ENCODE measurements around the gene NACC2. TPM values are rescaled to one million over a fixed set of nuclear protein-coding genes. Genes with fewer than 3 reads are reported as not detected.

Gene NACC2
- not detected in 2 replicates for total RNA-seq (2014; rRNA removed; shearing (Covaris generic); ENCODE audit: low replicate concordance)

GRCh38 chr9:136095070-136096058 lies at the start of gene NACC2:
Gene NACC2 (minus strand): TSS chr9:136095289. CDS start chr9:136050521, 44,768 bp downstream.
- Histone ChIP-seq H3K27me3 (ENCODE audit: low read length) (no peaks in the 10 kb centered on the region), H3K4me1 (ENCODE audit: low read length) (no peaks in the 10 kb centered on the region), H3K9me3 (ENCODE audit: low read length) (no peaks in the 10 kb centered on the region), H3K36me3 (ENCODE audit: insufficient read depth, low read length) (no peaks in the 10 kb centered on the region), H3K27ac (ENCODE audit: low read length) (no peak within 1 kb of the TSS), H3K9ac (ENCODE audit: low read length) (no peak within 1 kb of the TSS), H3K4me3 (ENCODE audit: low read length) (no peak within 1 kb of the TSS), H2AFZ (ENCODE audit: low read length) (no peak within 1 kb of the TSS), H3K79me2 (ENCODE audit: low read length) (no peaks in the 10 kb centered on the region), H3K4me2 (ENCODE audit: low read depth, low read length, poor library complexity, severe bottlenecking) (no peak within 1 kb of the TSS), H4K20me1 (ENCODE audit: insufficient read depth, low read depth, low read length) (no peaks in the 10 kb centered on the region; the same call in 1 of the 2 replicates), H3K9me2 (replicated peaks; ENCODE audit: insufficient read depth, low read length) (no peaks in the 10 kb centered on the region)
- no peak for DNase-seq

- H3K9me3 ChIP-seq (ENCODE audit: low read length), result no peaks in the 10 kb centered on the region
- no peaks in the 10 kb centered on the region for H3K27me3 ChIP-seq (ENCODE audit: low read length)
- no peaks in the 10 kb centered on the region for H3K79me2 ChIP-seq (ENCODE audit: low read length)
- H3K36me3 ChIP-seq (ENCODE audit: insufficient read depth, low read length), result no peaks in the 10 kb centered on the region
- no peak overlapping the region for H3K4me2 ChIP-seq (ENCODE audit: low read depth, low read length, poor library complexity, severe bottlenecking)
- no peak overlapping the region for H3K4me3 ChIP-seq (ENCODE audit: low read length)
- H3K9ac ChIP-seq (ENCODE audit: low read length), result no peak overlapping the region
- DNase-seq, result no peak
- no peak overlapping the region for H3K27ac ChIP-seq (ENCODE audit: low read length)
- peaks cover 6% of the 10 kb centered on the region for H3K4me1 ChIP-seq (ENCODE audit: low read length)
- H2AFZ ChIP-seq (ENCODE audit: low read length), result no peak overlapping the region
- H4K20me1 ChIP-seq (ENCODE audit: insufficient read depth, low read depth, low read length), result peaks cover 3% of the 10 kb centered on the region; the same call in 1 of the 2 replicates
- no peaks in the 10 kb centered on the region for H3K9me2 ChIP-seq (replicated peaks; ENCODE audit: insufficient read depth, low read length)
Measured at GRCh38 chr9:136144450-136144849, 49.4 kb upstream of the NACC2 start.

GRCh38 chr9:136143215-136144001 lies 48.3 kb upstream of the NACC2 start:
- Histone ChIP-seq H3K4me3 (ENCODE audit: low read length) (no peak overlapping the region), H3K9ac (ENCODE audit: low read length) (no peak overlapping the region), H3K36me3 (ENCODE audit: insufficient read depth, low read length) (no peaks in the 10 kb centered on the region), H2AFZ (ENCODE audit: low read length) (no peak overlapping the region), H3K9me3 (ENCODE audit: low read length) (no peaks in the 10 kb centered on the region), H3K4me1 (ENCODE audit: low read length) (peaks cover 6% of the 10 kb centered on the region), H3K9me2 (replicated peaks; ENCODE audit: insufficient read depth, low read length) (no peaks in the 10 kb centered on the region), H3K79me2 (ENCODE audit: low read length) (no peaks in the 10 kb centered on the region), H4K20me1 (ENCODE audit: insufficient read depth, low read depth, low read length) (peaks cover 3% of the 10 kb centered on the region; the same call in 1 of the 2 replicates), H3K4me2 (ENCODE audit: low read depth, low read length, poor library complexity, severe bottlenecking) (no peak overlapping the region), H3K27ac (ENCODE audit: low read length) (no peak overlapping the region), H3K27me3 (ENCODE audit: low read length) (no peaks in the 10 kb centered on the region)
- DNase-seq, result peak; percentile 69

GRCh38 chr9:136142859-136143214 lies 47.7 kb upstream of the NACC2 start:
- H3K4me2 ChIP-seq (ENCODE audit: low read depth, low read length, poor library complexity, severe bottlenecking), result no peak overlapping the region
- no peak overlapping the region for H2AFZ ChIP-seq (ENCODE audit: low read length)
- H3K27me3 ChIP-seq (ENCODE audit: low read length), result no peaks in the 10 kb centered on the region
- H3K27ac ChIP-seq (ENCODE audit: low read length), result no peak overlapping the region
- no peaks in the 10 kb centered on the region for H3K36me3 ChIP-seq (ENCODE audit: insufficient read depth, low read length)
- DNase-seq, result no peak
- H3K9ac ChIP-seq (ENCODE audit: low read length), result no peak overlapping the region
- H3K4me1 ChIP-seq (ENCODE audit: low read length), result peaks cover under 1% of the 10 kb centered on the region
- H4K20me1 ChIP-seq (ENCODE audit: insufficient read depth, low read depth, low read length), result peaks cover 3% of the 10 kb centered on the region; the same call in 1 of the 2 replicates
- no peak overlapping the region for H3K4me3 ChIP-seq (ENCODE audit: low read length)
- H3K9me2 ChIP-seq (replicated peaks; ENCODE audit: insufficient read depth, low read length), result no peaks in the 10 kb centered on the region
- H3K79me2 ChIP-seq (ENCODE audit: low read length), result no peaks in the 10 kb centered on the region
- H3K9me3 ChIP-seq (ENCODE audit: low read length), result no peaks in the 10 kb centered on the region

- H3K9me3 ChIP-seq (ENCODE audit: low read length), result no peaks in the 10 kb centered on the region
- no peaks in the 10 kb centered on the region for H3K27me3 ChIP-seq (ENCODE audit: low read length)
- H3K4me3 ChIP-seq (ENCODE audit: low read length), result no peak overlapping the region
Measured at GRCh38 chr9:136142414-136142796, 47.3 kb upstream of the NACC2 start.

GRCh38 chr9:136141682-136142413 lies 46.8 kb upstream of the NACC2 start:
- Histone ChIP-seq H3K79me2 (ENCODE audit: low read length) (no peaks in the 10 kb centered on the region), H3K27ac (ENCODE audit: low read length) (no peak overlapping the region), H3K9me3 (ENCODE audit: low read length) (no peaks in the 10 kb centered on the region)

More at GRCh38 chr9:136142414-136142796, 47.3 kb upstream of the NACC2 start:
- no peaks in the 10 kb centered on the region for H3K79me2 ChIP-seq (ENCODE audit: low read length)
- no peak overlapping the region for H2AFZ ChIP-seq (ENCODE audit: low read length)
- no peak overlapping the region for H3K27ac ChIP-seq (ENCODE audit: low read length)
- no peak overlapping the region for H3K9ac ChIP-seq (ENCODE audit: low read length)
- no peak overlapping the region for H3K4me2 ChIP-seq (ENCODE audit: low read depth, low read length, poor library complexity, severe bottlenecking)
- peaks cover 3% of the 10 kb centered on the region; the same call in 1 of the 2 replicates for H4K20me1 ChIP-seq (ENCODE audit: insufficient read depth, low read depth, low read length)
- no peaks in the 10 kb centered on the region for H3K9me2 ChIP-seq (replicated peaks; ENCODE audit: insufficient read depth, low read length)
- no peaks in the 10 kb centered on the region for H3K4me1 ChIP-seq (ENCODE audit: low read length)
- H3K36me3 ChIP-seq (ENCODE audit: insufficient read depth, low read length), result no peaks in the 10 kb centered on the region
- DNase-seq, result no peak

GRCh38 chr9:136140966-136141365 lies 45.9 kb upstream of the NACC2 start:
- Histone ChIP-seq H3K27me3 (ENCODE audit: low read length) (no peaks in the 10 kb centered on the region), H3K36me3 (ENCODE audit: insufficient read depth, low read length) (no peaks in the 10 kb centered on the region), H3K9me3 (ENCODE audit: low read length) (no peaks in the 10 kb centered on the region), H4K20me1 (ENCODE audit: insufficient read depth, low read depth, low read length) (peaks cover 3% of the 10 kb centered on the region; the same call in 1 of the 2 replicates), H3K9me2 (replicated peaks; ENCODE audit: insufficient read depth, low read length) (no peaks in the 10 kb centered on the region), H3K79me2 (ENCODE audit: low read length) (no peaks in the 10 kb centered on the region), H3K27ac (ENCODE audit: low read length) (no peak overlapping the region), H2AFZ (ENCODE audit: low read length) (no peak overlapping the region), H3K4me3 (ENCODE audit: low read length) (no peak overlapping the region), H3K4me2 (ENCODE audit: low read depth, low read length, poor library complexity, severe bottlenecking) (no peak overlapping the region), H3K4me1 (ENCODE audit: low read length) (no peaks in the 10 kb centered on the region), H3K9ac (ENCODE audit: low read length) (no peak overlapping the region)
- DNase-seq, result no peak

More at GRCh38 chr9:136141682-136142413, 46.8 kb upstream of the NACC2 start:
- H3K9ac ChIP-seq (ENCODE audit: low read length), result no peak overlapping the region
- no peaks in the 10 kb centered on the region for H3K9me2 ChIP-seq (replicated peaks; ENCODE audit: insufficient read depth, low read length)
- no peak overlapping the region for H3K4me2 ChIP-seq (ENCODE audit: low read depth, low read length, poor library complexity, severe bottlenecking)
- H2AFZ ChIP-seq (ENCODE audit: low read length), result no peak overlapping the region
- H3K4me1 ChIP-seq (ENCODE audit: low read length), result no peaks in the 10 kb centered on the region
- DNase-seq, result no peak
- no peaks in the 10 kb centered on the region for H3K36me3 ChIP-seq (ENCODE audit: insufficient read depth, low read length)
- H3K4me3 ChIP-seq (ENCODE audit: low read length), result no peak overlapping the region
- H4K20me1 ChIP-seq (ENCODE audit: insufficient read depth, low read depth, low read length), result peaks cover 3% of the 10 kb centered on the region; the same call in 1 of the 2 replicates
- H3K27me3 ChIP-seq (ENCODE audit: low read length), result no peaks in the 10 kb centered on the region

Measured in Karpas-422 (cell line).